HG03159 (cell line): ENCODE results near the gene LYZL4.

ENCODE experiments used
- ATAC-seq: cut with Tn5 transposase; IDR thresholded peaks from one replicate; pipeline ENCODE4 v1.9.1; 2021; ENCODE audit warnings: mild to moderate bottlenecking, moderate library complexity; ENCODE audit not compliant: unreplicated experiment

The LYZL4 gene

DNA sequence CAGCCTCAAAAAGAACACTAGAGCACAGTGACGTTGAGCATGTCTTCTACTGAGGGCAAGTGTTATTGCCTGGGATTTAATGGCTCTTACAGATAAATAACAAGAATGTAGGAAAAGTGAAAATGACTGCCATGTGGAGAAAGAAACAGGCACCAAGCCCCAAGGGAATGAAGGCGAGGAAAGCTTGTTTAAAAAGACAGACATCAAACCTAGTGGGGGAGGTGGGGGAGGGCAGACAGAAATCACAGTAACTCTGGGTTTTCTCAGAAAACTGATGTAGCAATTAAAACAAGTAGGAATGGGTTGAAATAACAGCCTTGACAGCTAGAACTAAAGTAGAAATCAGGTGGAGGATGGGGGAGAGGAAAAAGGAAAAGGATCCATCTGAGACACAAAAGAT, 18.4 kb upstream of the LYZL4 start:
- no peak for ATAC-seq

DNA sequence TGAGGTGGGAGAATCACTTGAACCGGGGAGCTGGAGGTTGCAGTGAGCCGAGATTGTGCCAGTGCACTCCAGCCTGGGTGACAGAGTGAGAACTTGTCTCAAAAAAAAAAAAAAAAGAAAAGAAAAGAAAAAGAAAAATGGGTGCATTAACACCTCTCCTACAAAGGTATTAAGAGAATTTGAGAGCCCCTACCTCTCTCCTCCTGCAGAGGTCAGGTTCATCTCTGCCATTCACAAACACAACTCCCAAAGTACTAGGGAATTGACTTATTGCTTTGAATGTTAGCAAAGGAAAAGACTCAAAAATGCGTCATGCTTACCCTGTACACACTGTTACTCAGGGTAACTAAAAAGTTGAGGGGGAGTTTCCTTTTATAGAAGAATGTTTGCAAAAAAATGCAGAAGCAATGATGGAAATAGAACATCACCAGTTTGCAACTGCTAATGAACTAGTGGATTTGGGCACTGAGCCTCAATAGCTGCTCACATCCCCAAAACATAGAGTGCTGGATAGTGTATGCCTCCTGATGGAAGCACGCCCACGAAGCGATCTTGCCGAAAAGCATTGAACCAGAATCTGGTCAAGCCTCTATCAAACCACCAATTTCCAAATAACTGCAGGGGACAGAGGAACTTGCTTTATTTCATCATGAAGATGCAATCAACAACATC, 15.5 kb upstream of the LYZL4 start:
- no peak for ATAC-seq

DNA sequence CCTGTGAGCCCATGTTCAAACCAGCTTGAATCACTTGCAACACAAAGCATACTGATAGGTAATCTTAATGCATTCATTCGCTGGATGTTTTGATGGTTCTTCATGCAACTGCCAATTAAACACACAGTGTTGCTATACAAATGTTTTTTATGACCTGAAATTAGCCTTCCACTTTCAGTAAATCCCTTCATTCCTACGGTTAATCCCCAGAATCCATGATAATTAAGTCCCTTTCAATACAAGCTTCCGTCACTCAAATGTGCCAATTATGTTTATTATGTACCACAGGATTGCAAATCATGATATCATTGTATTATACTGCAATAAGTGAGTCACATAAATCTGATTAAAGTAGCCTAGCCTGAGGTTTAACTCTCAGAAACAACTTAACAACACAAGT, 14.5 kb upstream of the LYZL4 start:
- no peak for ATAC-seq

DNA sequence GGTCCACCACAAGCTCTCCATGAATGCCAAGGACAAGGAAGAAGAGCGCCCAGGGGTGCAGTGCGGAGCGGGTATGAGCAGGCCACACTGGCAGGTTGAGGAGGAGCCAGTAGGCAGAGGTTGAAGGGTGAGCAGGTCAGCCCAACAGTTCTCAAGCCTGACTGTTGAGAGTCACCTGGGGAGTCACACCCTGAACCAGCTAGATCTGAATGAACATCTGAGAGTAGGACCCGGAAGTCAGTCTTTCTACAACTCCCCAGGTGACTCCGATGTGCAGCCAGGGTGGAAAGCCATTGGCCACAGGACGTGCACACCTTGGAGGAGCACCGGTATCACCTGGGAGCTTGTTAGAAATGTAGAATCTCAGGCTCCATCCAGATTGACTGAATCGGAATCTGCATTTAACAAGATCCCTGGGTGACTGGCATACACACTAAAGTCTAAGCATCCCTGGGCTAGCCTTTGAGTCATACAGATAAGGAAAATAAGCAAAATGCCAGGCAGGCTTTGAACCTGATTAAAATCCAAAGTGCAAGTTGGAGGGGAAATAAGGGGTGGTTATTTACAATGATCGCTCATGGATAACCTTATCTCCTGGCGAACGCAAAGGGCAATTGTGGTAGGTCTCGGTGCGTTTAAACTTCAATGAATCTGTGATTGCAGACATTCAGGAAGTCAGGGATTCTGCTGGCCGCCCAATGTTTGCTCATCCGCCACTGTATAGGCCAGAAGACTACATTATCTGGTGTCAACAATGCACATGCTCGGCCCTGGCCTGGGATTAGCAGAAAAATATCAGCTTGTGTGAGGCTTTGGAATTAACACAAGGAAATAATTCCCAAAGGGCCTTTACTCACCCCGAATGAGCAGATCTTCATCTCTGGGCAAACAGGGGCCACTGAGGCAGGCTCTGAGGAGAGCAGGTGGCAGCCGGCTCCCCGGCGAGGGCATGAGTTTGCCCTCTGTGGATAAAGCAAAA, 11.7 kb upstream of the LYZL4 start:
- ATAC-seq: no peak

DNA sequence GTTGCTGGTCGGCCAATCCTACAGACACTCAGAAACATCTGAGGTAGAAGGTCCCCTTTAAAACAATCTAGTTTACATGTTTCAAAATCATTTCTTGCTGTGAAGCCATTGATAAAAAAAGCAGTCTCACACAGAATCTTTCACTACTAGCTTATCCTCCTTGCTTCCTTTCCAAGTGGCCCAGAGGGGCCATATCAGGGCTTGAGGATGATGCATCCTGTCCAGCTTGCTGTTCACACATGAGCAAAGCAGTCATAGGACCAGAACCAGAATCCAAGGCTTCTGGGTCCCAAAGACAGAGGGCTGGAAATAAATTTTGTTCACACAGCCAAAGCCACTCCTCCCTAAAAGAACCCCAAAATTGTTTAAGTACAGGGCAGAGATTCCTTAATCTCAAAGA, 9.2 kb upstream of the LYZL4 start:
- no peak for ATAC-seq

DNA sequence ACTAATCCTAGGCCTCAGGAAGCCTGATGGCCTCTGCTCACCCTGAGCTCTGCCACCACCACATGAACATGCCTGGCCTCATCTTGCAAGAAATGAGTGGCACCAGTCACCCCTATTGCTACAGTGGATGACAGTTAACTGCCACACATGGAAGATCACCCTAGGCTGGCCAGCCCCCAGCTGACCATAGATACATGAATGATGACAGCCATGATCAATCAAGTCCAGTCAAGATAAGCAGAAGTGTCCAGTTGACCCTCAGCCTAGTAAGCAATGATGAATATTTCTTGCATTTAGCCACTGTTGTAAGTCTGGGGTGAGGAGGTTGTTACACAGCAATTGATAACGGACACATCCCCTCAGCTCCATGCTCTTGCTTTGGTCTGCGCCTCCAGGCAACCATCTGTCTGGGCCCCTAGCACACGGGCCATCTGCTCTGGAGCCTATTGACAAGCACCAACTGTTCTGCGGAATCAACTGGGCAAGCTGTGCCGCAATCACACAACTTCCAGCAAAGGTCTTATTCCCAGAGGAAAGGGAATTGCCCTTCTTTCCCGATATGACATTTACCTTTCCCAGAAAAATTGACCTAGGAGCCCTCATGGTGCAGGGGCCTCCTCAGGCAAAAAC, 2.2 kb upstream of the LYZL4 start:
- no peak for ATAC-seq

DNA sequence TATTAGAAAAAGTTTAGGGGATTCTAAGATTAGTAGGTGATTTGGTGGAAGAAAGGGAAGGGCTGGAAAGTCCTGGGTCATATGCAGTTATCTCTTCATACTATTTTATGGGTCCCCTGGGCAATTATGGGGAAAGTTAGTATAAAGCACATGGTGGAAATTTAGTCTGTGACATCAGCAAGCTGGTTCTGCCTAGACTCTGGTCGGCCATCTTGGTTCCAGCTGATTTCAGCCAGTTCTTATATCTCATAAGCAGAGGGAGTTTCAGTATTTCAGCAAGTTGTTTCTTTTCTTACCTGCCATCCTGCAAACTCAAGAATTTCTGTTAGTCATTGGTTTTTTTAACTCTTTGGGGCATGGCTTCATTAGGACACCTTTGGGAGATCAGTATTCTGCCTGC, 1.0 kb upstream of the LYZL4 start:
- no peak for ATAC-seq

DNA sequence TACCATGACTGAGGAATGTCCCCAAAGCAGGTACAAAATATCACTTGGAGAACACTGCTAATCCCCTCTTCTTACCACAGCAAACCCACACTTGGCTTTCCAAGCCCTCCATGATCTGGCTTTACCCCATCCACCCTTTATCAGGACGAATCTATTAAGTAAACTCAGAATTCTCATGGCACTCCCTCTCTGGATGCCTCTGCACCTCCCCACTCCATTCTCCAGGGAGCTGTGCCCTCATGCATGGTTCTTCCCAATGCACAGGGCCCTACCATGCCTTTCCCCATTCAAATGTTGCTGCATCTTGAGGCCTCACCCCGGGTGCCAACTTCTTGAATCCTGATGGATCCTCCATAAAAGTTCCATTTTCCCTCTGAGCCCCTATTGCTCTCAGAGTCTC, 2.3 kb downstream of the LYZL4 start:
- no peak for ATAC-seq

DNA sequence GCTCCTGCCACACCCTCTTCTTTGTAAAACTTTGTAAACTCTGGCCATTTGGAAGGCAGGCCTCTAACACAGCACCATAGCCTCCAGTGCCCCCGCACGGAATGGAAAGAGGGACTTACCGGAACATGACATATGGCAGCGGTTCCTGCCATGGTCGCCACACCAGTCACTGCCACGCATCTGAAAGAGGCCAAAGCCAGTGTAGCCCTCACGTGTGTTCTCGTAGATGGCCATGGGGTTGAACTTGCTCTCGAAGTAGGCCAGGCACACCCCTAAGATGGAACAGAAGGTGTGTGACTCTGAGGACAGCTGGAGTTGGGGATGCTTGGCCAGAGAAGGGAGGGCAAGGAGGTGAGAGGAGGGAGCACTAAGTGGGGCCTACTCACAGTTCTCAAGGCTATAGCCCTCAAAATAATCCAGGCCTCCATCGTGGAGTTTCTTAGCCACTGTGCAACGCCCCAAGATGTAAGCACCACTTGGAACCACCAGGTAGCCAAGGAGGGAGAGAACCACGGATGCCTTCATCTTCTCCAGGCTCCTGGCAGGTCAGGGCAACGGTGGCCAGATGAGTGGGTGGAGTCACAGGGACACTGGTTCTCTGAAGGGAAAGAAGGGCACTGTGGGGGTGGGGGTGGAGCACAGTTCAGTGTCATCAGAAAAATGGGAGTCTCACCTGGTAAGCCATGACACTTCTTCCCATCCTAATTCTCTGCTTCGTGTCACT, 3.5 kb downstream of the LYZL4 start:
- no peak for ATAC-seq

DNA sequence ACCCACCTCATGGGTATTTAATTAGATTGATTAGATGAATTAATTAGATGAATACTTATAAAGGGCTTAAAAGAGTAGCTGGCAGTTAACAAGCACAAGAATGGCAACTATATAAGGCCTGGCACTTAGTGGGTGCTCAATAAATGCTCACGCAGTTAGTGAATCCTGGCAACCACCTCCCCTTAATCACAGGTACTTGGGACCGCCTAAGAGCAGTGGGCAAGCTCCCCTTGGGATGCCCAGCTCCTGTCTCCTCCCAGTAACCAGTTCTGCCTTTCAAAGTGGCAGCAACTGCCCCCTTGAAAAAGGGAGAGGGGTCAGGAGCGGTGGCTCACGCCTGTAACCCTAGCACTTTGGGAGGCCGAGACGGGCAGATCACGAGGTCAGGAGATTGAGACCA, 4.6 kb downstream of the LYZL4 start:
- no peak for ATAC-seq

DNA sequence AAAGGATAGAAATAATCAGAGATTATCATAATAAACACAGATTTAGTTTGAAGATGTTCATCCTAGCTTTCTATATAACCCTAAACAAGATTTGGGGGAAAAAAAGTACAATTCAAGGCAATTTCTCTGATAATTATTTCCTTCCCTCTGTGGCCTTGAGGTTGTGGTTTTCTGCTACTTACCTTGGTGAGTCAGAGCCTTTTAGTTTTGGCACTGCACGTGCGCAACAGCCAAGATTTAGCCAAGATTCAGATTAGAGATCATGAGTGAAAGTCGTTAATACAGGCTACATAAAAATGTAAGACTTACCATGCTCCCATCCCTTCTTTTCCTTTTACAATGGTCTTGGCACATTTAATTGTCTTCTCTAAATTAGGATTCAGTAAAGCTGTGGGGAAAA, 6.7 kb downstream of the LYZL4 start:
- no peak for ATAC-seq

DNA sequence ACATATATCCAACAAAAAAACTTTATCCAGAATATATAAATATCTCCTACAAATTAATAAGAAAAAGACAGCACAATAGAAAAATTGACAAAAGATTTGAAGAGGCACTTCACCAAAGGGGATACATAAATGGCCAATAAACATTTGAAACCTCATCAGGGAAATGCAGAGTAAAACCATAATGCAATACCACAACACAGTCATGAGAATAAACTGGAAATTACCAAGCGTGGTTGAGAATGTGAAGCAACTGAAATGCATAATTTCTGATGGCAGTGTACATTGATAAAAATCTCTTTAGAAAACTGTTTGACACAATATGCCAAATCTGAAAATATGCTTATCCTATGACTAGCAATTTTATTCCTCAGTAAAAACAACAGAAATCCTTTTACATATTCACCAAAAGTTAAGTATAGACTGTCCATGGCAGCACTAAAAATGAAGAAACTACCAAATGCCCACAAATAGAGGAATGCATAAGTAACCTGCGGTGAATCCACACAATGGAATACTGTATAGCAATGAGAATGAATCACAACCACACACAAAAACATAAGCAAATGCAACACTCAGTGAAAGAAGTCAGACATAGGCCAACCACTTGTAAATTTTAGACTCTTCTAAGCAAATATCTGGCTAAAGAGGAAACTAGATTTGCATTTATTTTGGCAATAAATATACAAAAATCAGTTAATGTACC, 7.9 kb downstream of the LYZL4 start:
- no peak for ATAC-seq

DNA sequence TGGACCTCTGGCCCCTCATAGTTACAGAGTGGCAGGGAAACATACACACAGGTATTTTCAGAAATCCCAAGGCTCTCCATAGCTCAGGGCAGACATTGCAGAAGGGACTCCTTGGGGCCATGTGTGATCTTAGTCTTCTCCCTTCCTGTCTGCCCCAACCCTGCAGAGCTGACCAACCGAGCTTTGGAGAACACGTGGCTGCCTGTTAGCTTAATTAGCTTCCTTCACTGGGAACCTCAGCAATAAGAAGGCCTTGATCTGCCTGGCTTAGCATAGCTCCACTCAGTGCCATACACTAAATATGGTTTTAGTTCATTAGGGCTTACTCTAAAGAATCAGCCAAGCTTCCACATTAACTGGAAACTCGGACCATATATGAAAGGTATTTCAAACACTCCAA, 12.3 kb downstream of the LYZL4 start:
- ATAC-seq: no peak

DNA sequence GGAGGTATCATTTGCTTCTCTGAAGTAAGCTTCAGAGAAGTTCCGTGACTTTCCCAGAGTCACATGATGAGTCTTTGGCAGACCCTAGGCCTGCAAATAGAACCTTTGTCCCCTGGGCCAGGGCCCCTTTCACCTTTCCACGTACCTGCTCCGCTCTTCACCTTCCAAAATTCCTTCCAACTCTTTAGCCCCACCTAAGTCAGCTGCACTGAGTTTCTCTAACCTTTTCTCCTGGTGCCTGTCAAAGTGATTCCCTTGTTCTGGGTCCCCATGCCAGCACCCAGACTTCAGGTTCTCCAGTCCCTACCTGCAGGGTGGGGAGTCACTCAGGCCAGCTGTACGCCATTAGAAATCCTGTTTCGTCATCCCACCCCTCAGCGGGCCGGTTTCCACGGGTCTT, 12.8 kb downstream of the LYZL4 start:
- no peak for ATAC-seq

DNA sequence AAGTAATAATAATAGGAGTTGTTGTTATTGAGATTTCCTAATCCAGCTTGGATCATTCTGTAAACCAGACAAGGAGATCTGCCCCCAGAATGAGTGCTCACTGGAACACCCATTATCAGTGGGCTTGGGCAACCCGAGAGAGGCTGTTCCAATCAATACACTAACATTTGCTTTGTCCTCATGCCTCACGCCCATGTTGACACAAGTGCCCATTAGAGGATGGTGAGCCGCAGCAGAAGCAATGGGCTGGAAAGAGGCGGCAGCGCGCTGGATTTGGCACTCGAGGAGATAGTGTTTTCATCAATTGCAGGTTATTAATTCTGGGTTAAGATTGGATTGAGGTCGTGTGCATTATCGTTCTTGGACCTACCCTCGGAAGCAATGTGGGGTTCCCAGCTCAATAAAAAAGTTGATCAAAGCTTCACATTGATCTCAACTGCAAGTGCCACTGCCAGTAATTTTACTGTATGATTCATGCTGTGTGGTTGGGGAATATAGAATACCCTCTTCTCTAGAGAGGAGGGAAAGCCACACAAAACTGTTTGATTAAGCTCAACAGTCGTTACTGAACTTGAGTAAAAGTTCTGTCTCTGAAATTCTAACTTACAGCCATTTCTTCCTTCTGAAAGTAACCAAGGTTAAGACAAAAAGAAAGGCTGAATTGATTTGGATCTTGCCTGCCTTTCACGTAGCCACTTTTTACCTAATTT, 15.7 kb downstream of the LYZL4 start:
- ATAC-seq: no peak

DNA sequence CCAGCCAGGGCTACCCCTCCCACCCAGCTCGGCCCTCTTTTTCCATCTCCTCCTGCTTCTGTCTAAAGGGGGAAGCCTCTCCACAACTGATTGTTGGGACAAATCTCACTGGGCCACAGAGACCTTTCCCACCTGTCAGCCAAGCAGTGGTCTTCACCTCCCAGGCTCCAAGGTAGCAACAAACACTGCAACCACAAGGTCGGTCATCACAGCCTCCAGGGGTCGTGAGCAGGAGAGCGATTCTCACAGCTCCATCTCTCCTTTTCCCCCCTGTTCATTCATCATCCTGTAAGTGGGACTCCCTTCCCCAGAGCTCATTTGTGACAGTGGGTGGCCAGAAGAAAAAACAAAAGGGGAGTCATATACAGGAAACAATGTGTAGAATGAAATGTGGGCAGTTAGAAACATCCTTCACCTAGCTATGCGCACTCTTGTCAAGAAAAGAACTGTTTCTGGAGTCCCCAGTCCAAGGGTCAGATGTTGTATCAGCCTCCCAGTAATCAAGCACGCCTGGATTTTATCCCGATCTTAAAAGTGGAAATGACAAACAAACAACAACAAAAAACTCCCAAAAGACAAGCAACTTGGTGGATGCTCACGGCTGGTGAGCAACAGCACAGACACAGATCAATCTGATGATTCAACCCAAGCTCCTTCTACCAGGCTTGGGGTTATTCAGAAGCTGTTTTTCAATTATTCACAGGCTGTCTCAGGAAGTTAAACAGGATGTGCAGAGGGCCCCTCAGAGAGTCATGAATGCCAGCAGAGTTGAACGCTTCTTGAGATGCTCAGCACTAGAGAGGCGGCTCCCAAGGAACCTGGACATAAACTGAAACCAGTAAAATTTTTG, 22.4 kb downstream of the LYZL4 start:
- no peak for ATAC-seq

DNA sequence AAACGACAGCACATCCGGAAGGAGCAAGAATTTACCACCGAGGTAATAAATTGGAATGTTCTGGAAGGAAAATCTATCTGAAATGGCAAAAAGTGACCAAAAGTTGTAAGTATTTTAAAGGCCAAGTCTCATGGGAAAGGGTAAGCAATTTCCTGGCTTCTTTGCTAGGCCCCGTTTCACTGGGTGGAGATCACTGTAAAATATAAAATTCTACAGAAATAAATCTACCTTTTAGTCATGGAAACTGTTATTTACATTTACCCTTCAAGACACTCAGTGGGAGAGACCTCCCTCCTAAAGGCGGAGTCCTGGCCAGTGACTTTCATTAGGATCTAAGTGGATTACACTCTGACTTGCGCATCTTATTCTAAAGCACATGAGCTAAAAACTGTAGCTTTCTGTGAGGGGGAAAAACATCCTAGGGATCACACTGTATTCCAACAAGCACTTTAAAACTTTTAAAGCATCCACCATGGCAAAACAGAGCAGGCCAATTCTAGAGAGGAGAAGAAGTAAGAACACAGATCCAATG, 28.8 kb downstream of the LYZL4 start:
- ATAC-seq: no peak

DNA sequence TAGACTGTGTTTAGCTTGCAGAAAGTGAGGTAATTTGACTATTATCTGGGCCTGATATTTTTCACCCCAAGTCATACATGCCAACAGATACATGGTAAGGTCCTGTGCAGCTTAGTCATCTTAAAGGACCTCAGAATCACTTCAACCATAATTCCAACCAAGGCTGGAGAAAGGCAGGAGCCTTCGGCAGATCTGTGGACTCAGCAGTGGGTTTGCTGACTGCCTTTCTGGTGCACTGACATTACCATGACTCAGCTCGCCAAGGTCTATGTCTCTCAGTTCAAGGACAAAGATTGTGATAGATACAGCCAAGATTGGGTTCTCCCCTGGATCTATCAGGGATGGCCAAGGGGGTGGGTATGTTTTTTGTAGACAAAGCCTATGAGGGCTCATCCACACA, 32.7 kb downstream of the LYZL4 start:
- ATAC-seq: no peak

DNA sequence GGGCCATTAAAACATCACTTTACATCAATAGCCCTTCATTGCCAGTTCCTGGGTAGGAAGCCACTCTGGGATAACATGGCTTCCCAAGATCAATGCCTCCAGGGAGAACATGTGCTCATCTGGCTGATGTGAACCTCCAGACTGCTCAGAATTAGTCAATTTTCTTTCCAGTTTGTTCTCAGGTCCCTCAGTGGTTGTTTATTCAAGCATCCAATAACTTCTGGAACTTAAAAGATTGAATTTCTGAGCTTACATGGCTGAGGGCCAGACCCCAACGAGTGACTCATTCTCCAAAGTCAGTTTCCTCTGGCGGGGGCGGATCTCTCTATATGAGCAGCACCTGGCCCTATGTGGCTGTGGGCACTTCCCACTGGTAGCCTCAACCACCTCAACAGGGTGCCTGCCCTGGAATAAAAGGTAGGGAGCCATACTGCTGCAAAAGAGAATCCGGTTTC, 34.0 kb downstream of the LYZL4 start:
- no peak for ATAC-seq
